SK-N-SH (cell line): ENCODE results near the gene JAZF1. TPM values are rescaled to one million over a fixed set of nuclear protein-coding genes. Genes with fewer than 3 reads are reported as not detected.

Experiments
- CTCF ChIA-PET: fragments of 300-600, 350-600 bp; formaldehyde crosslinking; extraction: SDS; loops from one replicate; lab custom pipeline; 2021; lab: Yijun Ruan, JAX
- POLR2A ChIA-PET: fragments of 350-600 bp; sonication (Branson Sonifier 250); formaldehyde crosslinking; extraction: SDS; loops from one replicate; lab custom pipeline; 2020; ENCODE audit warnings: antibody characterized with exemption, inconsistent platforms; lab: Yijun Ruan, JAX
- DNase-seq: peaks from one replicate; pipeline ENCODE4 v3.0.0; 2012
- H2AFZ ChIP-seq: fragments of 200-600 bp; sonication (generic); 2 replicates; pipeline ENCODE4 v1.8.1; 2016; ENCODE audit warnings: antibody characterized with exemption, mild to moderate bottlenecking, low read depth
- H3F3A ChIP-seq: fragments of 200-600 bp; sonication (generic); replicated peaks from 2 replicates; pipeline ENCODE3; 2016; ENCODE audit warnings: antibody characterized with exemption, mild to moderate bottlenecking; ENCODE audit not compliant: insufficient read depth
- H3K27ac ChIP-seq, 2 experiments: fragments of 200-500 bp in 1 of 2; fragments of 200-600 bp in 1 of 2; sonication (Bioruptor generic) in 1 of 2; sonication (generic), shearing (Covaris generic) in 1 of 2; 2 replicates each; pipeline versions ENCODE4 v1.5.1 to v1.6.1; 2014 to 2016; ENCODE audit warnings: low read depth in 2 of 2, inconsistent platforms in 1 of 2, low read length in 1 of 2, mild to moderate bottlenecking in 1 of 2, mixed read lengths in 1 of 2
- H3K27me3 ChIP-seq: fragments of 200-600 bp; sonication (generic), shearing (Covaris generic); 2 replicates; pipeline ENCODE4 v1.6.1; 2016; ENCODE audit warnings: mixed run types; ENCODE audit not compliant: insufficient read depth
- H3K36me3 ChIP-seq, 2 experiments: fragments of 200-500 bp in 1 of 2; fragments of 200-600 bp in 1 of 2; sonication (Bioruptor generic) in 1 of 2; sonication (generic) in 1 of 2; replicated peaks in 1 of 2; 2 replicates each; pipeline versions ENCODE3 to v1.5.1; 2014 to 2016; ENCODE audit warnings: low read length in 1 of 2, mild to moderate bottlenecking in 1 of 2; ENCODE audit not compliant: insufficient read depth in 2 of 2, control insufficient read depth in 1 of 2
- H3K4me1 ChIP-seq, 2 experiments: fragments of 200-500 bp in 1 of 2; fragments of 200-600 bp in 1 of 2; sonication (Bioruptor generic) in 1 of 2; sonication (generic), shearing (Covaris generic) in 1 of 2; 2 replicates each; pipeline versions ENCODE4 v1.5.1 to v1.6.1; 2014 to 2016; ENCODE audit warnings: low read depth in 1 of 2, low read length in 1 of 2, mixed run types in 1 of 2; ENCODE audit not compliant: insufficient read depth in 2 of 2, control insufficient read depth in 1 of 2
- H3K4me2 ChIP-seq: fragments of 200-600 bp; sonication (generic), shearing (Covaris generic); 2 replicates; pipeline ENCODE4 v1.6.1; 2017; ENCODE audit warnings: mixed run types
- H3K4me3 ChIP-seq, 2 experiments: fragments of 200-500 bp in 1 of 2; fragments of 200-600 bp in 1 of 2; sonication (Bioruptor generic) in 1 of 2; sonication (generic), shearing (Covaris generic) in 1 of 2; 2 replicates each; pipeline versions ENCODE4 v1.5.1 to v1.8.1; 2014 to 2016; ENCODE audit warnings: low read depth in 2 of 2, inconsistent platforms in 1 of 2, low read length in 1 of 2, mild to moderate bottlenecking in 1 of 2, mixed read lengths in 1 of 2, moderate library complexity in 1 of 2
- H3K79me2 ChIP-seq: fragments of 200-600 bp; sonication (generic); 2 replicates; pipeline ENCODE4 v1.8.1; 2017; ENCODE audit warnings: mild to moderate bottlenecking; ENCODE audit not compliant: insufficient read depth
- H3K9ac ChIP-seq: fragments of 200-600 bp; sonication (generic); 2 replicates; pipeline ENCODE4 v1.6.1; 2017; ENCODE audit warnings: mixed run types
- H3K9me2 ChIP-seq: fragments of 200-600 bp; sonication (generic); 2 replicates; pipeline ENCODE4 v1.6.1; 2017; ENCODE audit warnings: mixed run types
- H3K9me3 ChIP-seq: fragments of 200-600 bp; sonication (generic); 2 replicates; pipeline ENCODE4 v1.6.1; 2017; ENCODE audit warnings: mixed run types, mild to moderate bottlenecking, moderate library complexity
- H4K20me1 ChIP-seq: fragments of 200-600 bp; sonication (generic); 2 replicates; pipeline ENCODE4 v1.6.1; 2017; ENCODE audit warnings: mild to moderate bottlenecking, mixed run types; ENCODE audit not compliant: insufficient read depth
- CHD2 ChIP-seq: fragments of 150-350 bp; IDR thresholded peaks from 2 replicates; pipeline ENCODE4 v1.6.1; 2018; ENCODE audit warnings: low read length; ENCODE audit not compliant: partially characterized antibody
- EP300 ChIP-seq, 2 experiments: IDR thresholded peaks; 2 replicates each; pipeline versions ENCODE4 v1.4.0 to v1.6.1; 2012; ENCODE audit warnings: borderline replicate concordance in 1 of 2, low read depth in 1 of 2, low read length in 1 of 2
- FOSL2 ChIP-seq: IDR thresholded peaks from 2 replicates; pipeline ENCODE4 v1.4.0; 2012; ENCODE audit warnings: low read depth, mild to moderate bottlenecking, moderate library complexity, borderline replicate concordance
- FOXJ3 ChIP-seq: sonication (generic); formaldehyde crosslinking; IDR thresholded peaks from 2 replicates; pipeline ENCODE4 v1.5.1; 2020; ENCODE audit warnings: mild to moderate bottlenecking, missing genetic modification reagents
- FOXM1 ChIP-seq: IDR thresholded peaks from 2 replicates; pipeline ENCODE4 v1.4.0; 2012; ENCODE audit warnings: low read depth, mild to moderate bottlenecking
- GATA2 ChIP-seq: sonication (generic); formaldehyde crosslinking; IDR thresholded peaks from 2 replicates; pipeline ENCODE4 v1.5.0; 2020; ENCODE audit warnings: mild to moderate bottlenecking, missing genetic modification reagents
- JUND ChIP-seq: IDR thresholded peaks from 2 replicates; pipeline ENCODE4 v1.4.0; 2012
- NFIC ChIP-seq: IDR thresholded peaks from 2 replicates; pipeline ENCODE4 v1.4.0; 2012; ENCODE audit warnings: borderline replicate concordance
- NRF1 ChIP-seq: IDR thresholded peaks from 2 replicates; pipeline ENCODE4 v1.6.1; 2012; ENCODE audit warnings: low read depth, mild to moderate bottlenecking, low read length
- RCOR1 ChIP-seq: fragments of 150-350 bp; IDR thresholded peaks from 2 replicates; pipeline ENCODE4 v1.6.1; 2017; ENCODE audit warnings: antibody characterized with exemption, low read length
- RFX5 ChIP-seq: IDR thresholded peaks from 2 replicates; pipeline ENCODE4 v1.6.1; 2012; ENCODE audit warnings: mild to moderate bottlenecking, improper control_type of control experiment, low read length
- SIN3A ChIP-seq: IDR thresholded peaks from 2 replicates; pipeline ENCODE4 v1.6.1; 2012; ENCODE audit warnings: low read depth, mild to moderate bottlenecking, low read length, moderate library complexity, borderline replicate concordance
- TAF1 ChIP-seq: IDR thresholded peaks from 2 replicates; pipeline ENCODE4 v1.6.1; 2012; ENCODE audit warnings: low read depth, mild to moderate bottlenecking, low read length, moderate library complexity, borderline replicate concordance
- TCF12 ChIP-seq: IDR thresholded peaks from 2 replicates; pipeline ENCODE4 v1.4.0; 2012
- WGBS: methylation state at CpG from one replicate; pipeline ENCODE4 v1.1.6; 2017; ENCODE audit warnings: low lambda C conversion rate; 5-methylcytosine and 5-hydroxymethylcytosine counted together
- polyA plus RNA-seq, 3 experiments: library from polyadenylated mRNA; depleted of rRNA; stranded (reverse); fragments of >200 nt; gene quantifications; 2 replicates each; pipeline ENCODE4 v1.2.3, GENCODE V29; 2012
- TF ChIP-seq, protein P1 (sequence below): IDR thresholded peaks from 2 replicates; pipeline ENCODE4 v1.4.0; 2012; ENCODE audit warnings: low read depth, borderline replicate concordance
- TF ChIP-seq, protein P2 (sequence below): fragments of 200-600 bp; sonication (generic); IDR thresholded peaks from 2 replicates; pipeline ENCODE4 v1.6.1; 2017; ENCODE audit warnings: antibody characterized with exemption, mild to moderate bottlenecking, moderate library complexity
- TF ChIP-seq, protein P3 (sequence below): IDR thresholded peaks from 2 replicates; pipeline ENCODE4 v1.6.1; 2012; ENCODE audit warnings: mild to moderate bottlenecking, low read depth, low read length, moderate library complexity
- TF ChIP-seq, protein P4 (sequence below): IDR thresholded peaks from 2 replicates; pipeline ENCODE4 v1.4.0; 2012; ENCODE audit warnings: low read depth
- TF ChIP-seq, protein P5 (sequence below): fragments of 150-350 bp; IDR thresholded peaks from 2 replicates; pipeline ENCODE4 v1.6.1; 2017; ENCODE audit warnings: antibody characterized with exemption, low read length, low read depth, borderline replicate concordance

JAZF1 gene
- polyA plus RNA-seq, 1 of the 3 experiments (the other 2 are of a cell fraction) = 1.7 TPM

DNA sequence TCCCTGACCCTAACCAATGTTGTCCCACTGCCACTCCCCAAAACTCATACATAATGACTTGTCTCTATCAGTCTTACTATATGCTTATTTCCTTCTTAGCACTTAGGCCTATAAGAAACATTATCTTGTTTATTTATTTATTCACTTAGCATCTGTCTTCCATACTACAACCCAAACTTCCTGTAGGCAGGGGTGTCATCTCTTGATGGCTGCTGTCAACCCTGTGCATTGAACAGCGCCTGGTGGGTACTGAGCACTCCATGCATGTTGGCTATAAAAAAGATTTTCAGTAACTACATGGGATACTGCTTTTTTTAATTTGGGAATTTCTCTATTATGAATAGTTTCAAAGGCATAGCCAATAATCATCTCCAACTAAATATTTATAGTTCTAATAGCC is 46.7 kb downstream of the JAZF1 start (continued):
- no peak for TF ChIP-seq NRF1
- TF ChIP-seq, protein P1, sequence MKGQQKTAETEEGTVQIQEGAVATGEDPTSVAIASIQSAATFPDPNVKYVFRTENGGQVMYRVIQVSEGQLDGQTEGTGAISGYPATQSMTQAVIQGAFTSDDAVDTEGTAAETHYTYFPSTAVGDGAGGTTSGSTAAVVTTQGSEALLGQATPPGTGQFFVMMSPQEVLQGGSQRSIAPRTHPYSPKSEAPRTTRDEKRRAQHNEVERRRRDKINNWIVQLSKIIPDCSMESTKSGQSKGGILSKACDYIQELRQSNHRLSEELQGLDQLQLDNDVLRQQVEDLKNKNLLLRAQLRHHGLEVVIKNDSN = no peak
- TF ChIP-seq JUND = no peak
- TF ChIP-seq CHD2 = no peak
- no peak for TF ChIP-seq EP300 (IDR thresholded peaks at IDR 0.05; ENCODE audit: borderline replicate concordance in 1 of 2, low read depth in 1 of 2, low read length in 1 of 2)
- TF ChIP-seq, protein P2, sequence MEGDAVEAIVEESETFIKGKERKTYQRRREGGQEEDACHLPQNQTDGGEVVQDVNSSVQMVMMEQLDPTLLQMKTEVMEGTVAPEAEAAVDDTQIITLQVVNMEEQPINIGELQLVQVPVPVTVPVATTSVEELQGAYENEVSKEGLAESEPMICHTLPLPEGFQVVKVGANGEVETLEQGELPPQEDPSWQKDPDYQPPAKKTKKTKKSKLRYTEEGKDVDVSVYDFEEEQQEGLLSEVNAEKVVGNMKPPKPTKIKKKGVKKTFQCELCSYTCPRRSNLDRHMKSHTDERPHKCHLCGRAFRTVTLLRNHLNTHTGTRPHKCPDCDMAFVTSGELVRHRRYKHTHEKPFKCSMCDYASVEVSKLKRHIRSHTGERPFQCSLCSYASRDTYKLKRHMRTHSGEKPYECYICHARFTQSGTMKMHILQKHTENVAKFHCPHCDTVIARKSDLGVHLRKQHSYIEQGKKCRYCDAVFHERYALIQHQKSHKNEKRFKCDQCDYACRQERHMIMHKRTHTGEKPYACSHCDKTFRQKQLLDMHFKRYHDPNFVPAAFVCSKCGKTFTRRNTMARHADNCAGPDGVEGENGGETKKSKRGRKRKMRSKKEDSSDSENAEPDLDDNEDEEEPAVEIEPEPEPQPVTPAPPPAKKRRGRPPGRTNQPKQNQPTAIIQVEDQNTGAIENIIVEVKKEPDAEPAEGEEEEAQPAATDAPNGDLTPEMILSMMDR = no peak

DNA sequence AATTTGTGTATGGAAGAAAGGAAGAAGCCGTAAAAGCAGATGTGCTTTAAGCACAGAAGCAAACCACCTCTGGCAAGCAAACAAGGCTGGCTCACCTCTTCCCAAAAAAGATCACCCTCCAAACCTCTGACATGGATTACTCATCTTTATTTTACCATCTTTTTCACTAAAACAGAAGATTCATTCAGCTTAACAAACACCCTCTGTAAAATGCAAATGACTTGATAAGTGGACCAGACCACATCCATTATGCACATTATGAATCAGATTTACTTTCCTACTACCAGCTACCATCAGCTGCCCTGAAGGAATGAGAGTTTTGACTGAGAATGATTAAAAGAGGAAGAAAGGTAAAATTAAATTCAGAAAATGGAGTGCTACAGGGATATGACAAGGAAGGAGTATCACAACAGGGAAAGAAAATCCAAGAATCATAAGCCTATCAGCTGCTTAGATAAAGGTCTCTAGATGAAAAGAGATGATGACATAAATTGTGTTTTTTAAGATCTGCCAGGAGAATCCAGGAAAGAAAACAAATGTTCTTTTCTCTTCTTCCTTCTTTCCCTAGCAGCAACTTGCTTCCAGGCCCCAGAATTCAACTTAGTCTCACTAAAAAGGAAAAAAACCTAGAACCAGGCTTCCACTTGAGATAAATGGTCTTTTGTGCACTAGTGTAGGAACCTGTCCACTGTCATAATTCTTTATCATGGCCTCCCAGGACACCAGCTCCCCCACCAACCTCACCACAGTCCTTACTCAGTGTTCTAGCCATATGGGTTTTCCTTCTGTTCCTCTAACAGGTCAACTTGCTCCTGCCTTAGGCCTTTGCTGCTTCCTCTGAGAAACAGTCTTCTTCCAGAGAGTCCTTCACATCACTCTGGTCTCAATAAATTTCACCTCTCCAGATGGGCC is 47.4 kb downstream of the JAZF1 start:
- Histone ChIP-seq H3K4me3 (no peak overlapping the region), H3K4me2 (no peak overlapping the region), H3K36me3 (no peaks in the 10 kb centered on the region), H3K9ac (no peak overlapping the region), H3F3A (no peaks in the 10 kb centered on the region), H3K27ac (peak overlapping the region in 1 of 2 experiments; percentile 89; a peak in 2 of 4 replicates), H2AFZ (no peak overlapping the region), H3K79me2 (no peaks in the 10 kb centered on the region), H3K9me3 (no peaks in the 10 kb centered on the region), H3K4me1 (peaks cover 5 to 24% of the 10 kb centered on the region in 2 experiments; a peak in 2 of 4 replicates), H3K27me3 (no peaks in the 10 kb centered on the region), H3K9me2 (no peaks in the 10 kb centered on the region), H4K20me1 (no peaks in the 10 kb centered on the region)
- TF ChIP-seq FOSL2 = no peak
- no peak for TF ChIP-seq RFX5
- TF ChIP-seq, protein P1 = no peak
- TF ChIP-seq, protein P3, sequence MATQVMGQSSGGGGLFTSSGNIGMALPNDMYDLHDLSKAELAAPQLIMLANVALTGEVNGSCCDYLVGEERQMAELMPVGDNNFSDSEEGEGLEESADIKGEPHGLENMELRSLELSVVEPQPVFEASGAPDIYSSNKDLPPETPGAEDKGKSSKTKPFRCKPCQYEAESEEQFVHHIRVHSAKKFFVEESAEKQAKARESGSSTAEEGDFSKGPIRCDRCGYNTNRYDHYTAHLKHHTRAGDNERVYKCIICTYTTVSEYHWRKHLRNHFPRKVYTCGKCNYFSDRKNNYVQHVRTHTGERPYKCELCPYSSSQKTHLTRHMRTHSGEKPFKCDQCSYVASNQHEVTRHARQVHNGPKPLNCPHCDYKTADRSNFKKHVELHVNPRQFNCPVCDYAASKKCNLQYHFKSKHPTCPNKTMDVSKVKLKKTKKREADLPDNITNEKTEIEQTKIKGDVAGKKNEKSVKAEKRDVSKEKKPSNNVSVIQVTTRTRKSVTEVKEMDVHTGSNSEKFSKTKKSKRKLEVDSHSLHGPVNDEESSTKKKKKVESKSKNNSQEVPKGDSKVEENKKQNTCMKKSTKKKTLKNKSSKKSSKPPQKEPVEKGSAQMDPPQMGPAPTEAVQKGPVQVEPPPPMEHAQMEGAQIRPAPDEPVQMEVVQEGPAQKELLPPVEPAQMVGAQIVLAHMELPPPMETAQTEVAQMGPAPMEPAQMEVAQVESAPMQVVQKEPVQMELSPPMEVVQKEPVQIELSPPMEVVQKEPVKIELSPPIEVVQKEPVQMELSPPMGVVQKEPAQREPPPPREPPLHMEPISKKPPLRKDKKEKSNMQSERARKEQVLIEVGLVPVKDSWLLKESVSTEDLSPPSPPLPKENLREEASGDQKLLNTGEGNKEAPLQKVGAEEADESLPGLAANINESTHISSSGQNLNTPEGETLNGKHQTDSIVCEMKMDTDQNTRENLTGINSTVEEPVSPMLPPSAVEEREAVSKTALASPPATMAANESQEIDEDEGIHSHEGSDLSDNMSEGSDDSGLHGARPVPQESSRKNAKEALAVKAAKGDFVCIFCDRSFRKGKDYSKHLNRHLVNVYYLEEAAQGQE = no peak
- TF ChIP-seq RCOR1 = peak; percentile 87
- TF ChIP-seq, protein P4, sequence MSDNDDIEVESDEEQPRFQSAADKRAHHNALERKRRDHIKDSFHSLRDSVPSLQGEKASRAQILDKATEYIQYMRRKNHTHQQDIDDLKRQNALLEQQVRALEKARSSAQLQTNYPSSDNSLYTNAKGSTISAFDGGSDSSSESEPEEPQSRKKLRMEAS = no peak
- no peak for TF ChIP-seq FOXM1
- no peak for TF ChIP-seq NFIC
- TF ChIP-seq, protein P5, sequence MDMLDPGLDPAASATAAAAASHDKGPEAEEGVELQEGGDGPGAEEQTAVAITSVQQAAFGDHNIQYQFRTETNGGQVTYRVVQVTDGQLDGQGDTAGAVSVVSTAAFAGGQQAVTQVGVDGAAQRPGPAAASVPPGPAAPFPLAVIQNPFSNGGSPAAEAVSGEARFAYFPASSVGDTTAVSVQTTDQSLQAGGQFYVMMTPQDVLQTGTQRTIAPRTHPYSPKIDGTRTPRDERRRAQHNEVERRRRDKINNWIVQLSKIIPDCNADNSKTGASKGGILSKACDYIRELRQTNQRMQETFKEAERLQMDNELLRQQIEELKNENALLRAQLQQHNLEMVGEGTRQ = no peak
- no peak; the same call in 1 of the 2 replicates for TF ChIP-seq FOXJ3 (CRISPR knock-in tag)
- no peak for TF ChIP-seq SIN3A
- peak in 1 of 2 experiments; percentile 84; a peak in 2 of 4 replicates for TF ChIP-seq EP300 (IDR thresholded peaks at IDR 0.05; ENCODE audit: borderline replicate concordance in 1 of 2, low read depth in 1 of 2, low read length in 1 of 2)
- TF ChIP-seq TCF12 = no peak
- peak; percentile 75 for TF ChIP-seq GATA2 (CRISPR knock-in tag)
- no peak for TF ChIP-seq TAF1
- 100% methylated on average over 1 of the region's 1 CpG for WGBS
- CTCF ChIA-PET = interaction anchor here (1.0 to 2.8 kb wide), 9 partner anchors 9 to 72 kb away, joined by 3 to 16 read pairs (median 5); no protein-coding TSS in a partner anchor
- POLR2A ChIA-PET = interaction anchor here (1.1 kb wide), 1 partner anchor 24 kb away, joined by 3 read pairs; no protein-coding TSS in a partner anchor
- DNase-seq = peak; percentile 41
